GM23338 (cell line): ENCODE results near the gene MOB3B.

Source experiments
- CREB1 ChIP-seq: fragments of 250-450 bp; sonication (Bioruptor Pico); IDR thresholded peaks from 2 replicates; pipeline ENCODE4 v1.5.0; 2020; ENCODE audit warnings: low read depth, mild to moderate bottlenecking, moderate library complexity
- CTCF ChIP-seq, 2 experiments: fragments of 200-600 bp in 1 of 2; sonication (generic) in 1 of 2; conservative IDR thresholded peaks; 2 replicates each; pipeline versions ENCODE4 v1.5.1 to v1.6.1; 2016 to 2017; ENCODE audit warnings: antibody characterized with exemption in 2 of 2, low read depth in 2 of 2, mild to moderate bottlenecking in 2 of 2, moderate library complexity in 1 of 2
- ETS1 ChIP-seq: IDR thresholded peaks from 2 replicates; pipeline ENCODE4 v1.6.1; 2016; ENCODE audit warnings: antibody characterized with exemption
- EZH2 ChIP-seq: fragments of 200-600 bp; sonication (generic); IDR thresholded peaks from one replicate; pipeline ENCODE4 v1.8.0; 2017; ENCODE audit warnings: antibody characterized with exemption, mild to moderate bottlenecking, low read depth; ENCODE audit not compliant: unreplicated experiment
- EZH2phosphoT487 ChIP-seq: fragments of 200-600 bp; sonication (generic); IDR thresholded peaks from one replicate; pipeline ENCODE4 v1.8.1; 2018; ENCODE audit warnings: antibody characterized with exemption; ENCODE audit not compliant: unreplicated experiment
- JUNB ChIP-seq: IDR thresholded peaks from one replicate; pipeline ENCODE4 v1.6.1; 2016; ENCODE audit warnings: antibody characterized with exemption; ENCODE audit not compliant: unreplicated experiment
- NANOG ChIP-seq: IDR thresholded peaks from 2 replicates; pipeline ENCODE4 v1.6.1; 2016; ENCODE audit warnings: antibody characterized with exemption, borderline replicate concordance
- POLR2AphosphoS5 ChIP-seq: IDR thresholded peaks from 2 replicates; pipeline ENCODE4 v1.6.1; 2016; ENCODE audit warnings: antibody characterized with exemption, low read depth
- REST ChIP-seq: IDR thresholded peaks from one replicate; pipeline ENCODE4 v1.6.1; 2018; ENCODE audit warnings: antibody characterized with exemption; ENCODE audit not compliant: unreplicated experiment
- STAT1 ChIP-seq: IDR thresholded peaks from one replicate; pipeline ENCODE4 v1.6.1; 2016; ENCODE audit warnings: antibody characterized with exemption; ENCODE audit not compliant: unreplicated experiment
- ZNF114 ChIP-seq: fragments of 250-450 bp; sonication (Bioruptor Pico); IDR thresholded peaks from 2 replicates; pipeline ENCODE4 v1.5.0; 2020; ENCODE audit warnings: mild to moderate bottlenecking, moderate library complexity
- ZNF331 ChIP-seq: fragments of 250-450 bp; sonication (Bioruptor Pico); IDR thresholded peaks from 2 replicates; pipeline ENCODE4 v1.5.0; 2020; ENCODE audit warnings: low read depth, mild to moderate bottlenecking, moderate library complexity
- ZNF462 ChIP-seq: fragments of 250-450 bp; sonication (Bioruptor Pico); IDR thresholded peaks from 2 replicates; pipeline ENCODE4 v1.5.0; 2020; ENCODE audit warnings: mild to moderate bottlenecking, moderate library complexity

GRCh38 chr9:27395484-27395921 lies 134.1 kb downstream of the MOB3B start:
- TF ChIP-seq REST (no peak), CTCF (conservative IDR thresholded peaks at IDR 0.05; ENCODE audit: low read depth in 2 of 2) (no peak), POLR2AphosphoS5 (no peak), NANOG (no peak), EZH2phosphoT487 (no peak), JUNB (no peak), EZH2 (no peak), STAT1 (no peak), ZNF331 (CRISPR knock-in tag) (no peak), ZNF114 (CRISPR knock-in tag) (no peak), ETS1 (no peak), CREB1 (no peak), ZNF462 (CRISPR knock-in tag) (0 out of 2 replicates have a peak, but pooled peaks have one; percentile 9)
